Stimulated activated CD4-positive, alpha-beta T cell treated with anti-CD3 and anti-CD28 coated beads, Interleukin-1b, Interleukin-23, amount 100 ng/mL, for 1 hour (primary cell): Measurements from ENCODE around the gene LRRC42.
"Not testable (repeated sequence)": the region's sequence is repeated elsewhere in the genome, so short reads cannot be mapped to it uniquely, and the experiment has no call there.

Experiments used
- DNase-seq, 2 donors: peaks; one replicate each; pipeline ENCODE4 v3.0.0-alpha.2; 2020; ENCODE audit warnings: low read depth in 2 of 2

Gene LRRC42

DNA sequence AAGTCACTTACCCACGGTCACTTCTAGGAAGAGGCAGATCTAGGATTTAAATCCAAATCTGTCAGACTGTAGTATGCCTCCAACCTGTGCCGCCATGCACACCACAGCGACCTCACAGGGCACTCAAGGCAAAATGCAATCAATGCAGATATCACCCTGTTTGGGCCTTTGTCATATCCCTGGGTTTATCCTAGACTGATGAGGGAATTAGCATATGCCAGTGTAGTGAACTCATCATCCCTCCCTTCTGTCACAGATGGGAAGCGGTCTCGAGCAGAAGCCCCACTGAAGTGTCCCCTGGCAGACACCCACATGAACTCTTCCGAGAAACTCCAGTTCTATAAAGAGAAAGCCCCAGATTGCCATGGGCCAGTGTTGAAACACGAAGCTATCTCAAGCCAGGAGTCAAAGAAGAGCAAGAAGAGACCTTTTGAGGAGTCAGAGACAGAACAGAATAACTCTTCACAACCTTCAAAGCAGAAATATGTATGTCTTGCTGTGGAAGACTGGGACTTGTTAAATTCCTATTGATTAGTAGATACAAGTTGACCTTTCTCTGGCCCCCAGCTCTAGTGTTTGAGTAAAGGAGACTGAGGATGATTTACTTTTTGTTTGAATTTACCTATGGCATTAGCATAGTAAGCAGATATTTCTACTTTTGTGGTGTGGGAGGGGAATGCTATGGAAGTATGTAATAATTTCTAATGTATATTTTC is 21.4 kb downstream of the LRRC42 start:
- no peak for DNase-seq

DNA sequence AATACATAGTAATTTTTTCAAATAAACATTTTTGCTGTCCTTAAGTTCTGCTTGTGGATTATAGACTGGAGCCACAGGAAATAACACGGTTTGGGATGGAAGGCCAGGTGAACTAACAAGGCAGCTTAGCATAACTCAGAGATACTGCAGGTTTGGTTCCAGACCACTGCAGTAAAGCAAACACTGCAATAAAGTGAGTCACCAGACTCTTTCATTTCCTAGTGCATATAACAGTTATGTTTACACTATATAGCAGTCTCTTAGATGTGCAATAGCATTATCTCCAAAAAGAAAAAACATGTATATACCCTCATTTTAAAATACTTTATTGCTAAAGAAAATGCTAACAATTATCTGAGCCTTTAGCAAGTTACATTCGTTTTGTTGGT is 22.0 kb downstream of the LRRC42 start:
- DNase-seq = no peak

DNA sequence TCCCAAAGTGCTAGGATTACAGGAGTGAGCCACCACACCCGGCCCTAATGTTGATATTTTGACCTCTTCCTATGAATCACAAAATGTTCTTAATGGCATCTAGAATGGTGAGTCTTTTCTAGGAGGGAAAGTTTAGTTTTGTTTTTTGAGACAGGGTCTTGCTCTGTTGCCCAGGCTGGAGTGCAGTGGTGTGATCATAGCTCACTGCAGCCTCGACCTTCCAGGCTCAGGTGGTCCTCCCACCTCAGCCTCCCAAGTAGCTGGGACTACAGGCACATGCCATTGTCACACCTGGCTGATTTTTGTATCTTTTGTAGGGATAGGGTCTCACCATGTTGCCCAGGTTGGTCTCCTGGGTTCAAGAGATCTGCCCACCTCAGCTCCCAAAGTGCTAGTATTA is 23.2 kb downstream of the LRRC42 start:
- DNase-seq = not testable (repeated sequence)

DNA sequence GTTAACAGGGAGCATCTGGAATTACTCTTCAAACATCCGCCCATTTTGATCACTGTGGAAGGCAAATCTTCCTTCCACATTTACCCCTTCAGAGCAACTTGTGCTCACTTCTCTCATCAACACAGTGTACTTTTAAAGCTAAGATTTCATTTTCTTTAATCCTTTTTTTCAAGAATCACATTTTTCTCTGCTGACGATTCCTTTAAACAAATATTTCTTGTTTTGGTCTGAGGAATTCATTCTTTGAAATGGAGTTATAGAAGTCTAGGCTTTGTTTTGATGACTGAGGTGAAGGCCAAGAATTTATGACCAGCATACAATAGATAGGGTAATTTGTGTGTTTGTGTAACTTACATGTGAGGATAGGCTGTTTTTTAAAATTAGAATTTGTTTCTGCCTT is 25.6 kb downstream of the LRRC42 start:
- no peak for DNase-seq

DNA sequence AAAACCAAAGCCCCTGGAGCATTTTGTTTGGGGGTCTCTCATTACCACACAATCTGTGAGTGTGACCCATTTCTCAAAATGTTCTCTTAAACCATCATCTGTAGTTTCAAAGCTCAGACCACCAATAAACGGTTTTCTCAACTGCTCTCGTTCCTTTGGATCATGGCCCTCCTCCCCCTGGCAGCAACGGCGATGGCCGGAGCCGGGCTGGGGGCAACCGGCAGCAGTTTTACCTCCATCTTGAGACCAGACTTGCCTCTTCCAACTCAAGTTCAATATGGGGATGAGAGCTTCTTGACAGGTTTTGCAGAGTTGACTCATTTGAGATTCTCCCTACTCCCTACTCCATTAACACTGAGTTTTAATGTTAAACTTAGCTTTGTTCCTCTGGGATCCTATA is 29.7 kb downstream of the LRRC42 start:
- no peak for DNase-seq

DNA sequence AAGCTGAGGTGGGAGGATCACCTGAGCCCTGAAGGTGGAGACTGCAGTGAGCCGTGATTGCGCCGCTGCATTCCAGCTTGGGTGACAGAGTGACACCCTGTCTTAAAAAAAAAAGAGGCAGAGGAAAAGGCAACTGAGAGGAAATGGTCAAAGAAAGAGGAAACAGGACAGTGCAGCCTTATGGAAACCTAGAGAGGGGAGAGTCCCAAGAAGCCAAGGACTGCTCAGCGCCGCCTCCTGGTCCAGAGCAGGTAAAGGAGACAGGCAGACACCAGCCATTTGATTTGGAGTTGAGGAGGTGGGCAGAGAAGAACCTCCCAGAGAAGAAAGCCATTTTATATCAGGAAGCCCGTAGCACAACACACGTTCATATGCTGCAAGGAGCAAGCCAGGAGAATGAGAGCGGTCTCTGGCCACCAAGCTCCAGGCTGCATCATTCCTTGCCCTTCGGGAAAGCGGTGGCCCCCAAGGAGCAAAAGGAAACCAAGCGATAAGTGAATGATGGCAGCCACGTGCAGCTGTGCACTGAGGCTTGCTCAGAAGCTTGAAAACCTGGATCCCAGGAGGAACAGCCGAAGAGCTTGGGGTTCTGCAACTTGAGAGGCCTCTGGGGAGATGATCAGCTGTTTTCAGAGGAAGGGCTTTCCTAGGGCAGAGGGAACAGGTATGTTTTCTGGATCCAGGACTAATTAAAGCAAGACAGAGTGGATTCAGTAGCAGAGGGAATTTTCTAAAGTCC is 33.7 kb downstream of the LRRC42 start:
- no peak for DNase-seq

DNA sequence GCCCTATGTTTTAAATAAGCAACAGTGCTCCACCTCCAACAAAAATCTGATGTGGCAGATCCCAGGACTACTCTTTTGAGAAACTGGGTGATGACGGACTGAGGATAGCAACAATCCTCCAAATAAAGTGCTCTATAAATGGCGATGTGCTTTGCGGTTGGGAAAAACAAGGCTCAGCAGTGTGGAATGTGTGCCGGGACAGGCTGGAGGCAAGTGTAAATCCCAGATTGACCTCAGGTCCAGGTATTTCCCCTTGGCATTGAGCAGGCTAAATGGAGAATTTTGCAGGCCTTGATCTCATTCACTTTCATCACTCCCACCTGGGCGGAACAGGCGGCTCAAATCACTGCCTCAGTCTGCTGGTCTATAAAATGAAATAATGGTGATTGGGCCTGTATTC is 35.1 kb downstream of the LRRC42 start:
- DNase-seq = no peak

DNA sequence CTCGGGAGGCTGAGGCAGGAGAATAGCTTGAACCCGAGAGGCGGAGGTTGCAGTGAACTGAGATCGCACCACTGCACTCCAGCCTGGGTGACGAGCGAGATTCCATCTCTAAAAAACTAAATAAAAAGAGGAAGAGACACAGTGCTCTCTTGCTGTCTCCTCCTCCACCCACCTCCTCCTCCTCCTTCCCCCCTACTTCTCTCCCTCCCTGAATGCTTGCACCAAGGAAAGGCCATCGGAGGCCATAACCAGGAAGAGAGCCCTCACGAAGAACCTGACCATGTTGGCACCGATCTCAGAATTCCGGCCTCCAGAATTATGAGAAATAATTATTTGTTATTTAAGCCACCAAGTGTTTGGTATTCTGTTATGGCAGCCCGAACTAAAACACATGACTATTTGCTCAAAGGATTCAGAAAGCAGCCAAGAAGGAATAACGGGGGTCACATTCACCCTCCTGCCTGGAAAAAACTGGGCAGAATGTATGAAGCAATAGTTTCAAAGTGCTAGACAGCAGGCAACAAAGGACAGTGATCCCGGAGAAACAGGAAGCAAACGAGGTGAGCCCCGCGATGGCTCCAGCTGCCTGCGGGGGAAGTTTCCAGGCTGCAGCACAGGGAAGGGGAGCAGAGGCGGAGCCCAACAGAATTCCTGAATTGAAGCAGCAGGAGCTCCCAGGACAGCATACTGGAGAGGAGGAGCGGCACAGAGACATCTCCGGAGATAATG is 36.0 kb downstream of the LRRC42 start:
- DNase-seq = no peak

DNA sequence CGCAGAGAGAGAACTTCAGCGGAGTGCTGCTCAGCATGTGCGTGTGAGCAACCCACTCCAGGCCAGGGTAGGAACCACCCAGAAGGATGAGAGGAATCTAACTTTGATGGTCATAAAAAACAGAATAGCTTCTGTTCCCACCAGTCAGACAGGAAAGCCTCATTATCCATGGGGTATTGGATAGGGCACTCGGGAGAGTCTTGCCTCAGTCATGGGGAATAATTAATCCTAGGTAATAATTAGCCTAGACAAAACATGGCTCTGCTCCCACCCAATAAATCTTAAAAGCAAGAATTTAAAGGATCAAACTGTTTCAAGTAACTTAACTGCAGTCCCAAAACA is 36.6 kb downstream of the LRRC42 start:
- no peak for DNase-seq

DNA sequence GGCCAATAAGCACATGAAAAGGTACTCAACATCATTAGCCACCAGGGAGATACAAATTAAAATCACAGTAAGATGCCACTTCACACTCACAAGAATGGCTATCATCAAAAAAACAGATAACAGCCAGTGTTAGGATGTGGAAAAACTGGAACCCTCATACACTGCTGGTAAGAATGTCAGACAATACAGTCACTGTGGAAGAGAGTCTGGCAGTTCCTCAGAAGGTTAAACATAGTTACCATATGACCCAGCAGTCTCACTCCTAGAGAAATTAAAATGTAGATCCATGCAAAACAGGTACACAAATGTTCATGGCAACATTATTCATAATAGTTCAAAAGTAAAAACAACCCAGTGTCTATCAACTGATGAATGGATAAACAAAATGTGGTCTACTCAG is 38.6 kb downstream of the LRRC42 start:
- no peak for DNase-seq

DNA sequence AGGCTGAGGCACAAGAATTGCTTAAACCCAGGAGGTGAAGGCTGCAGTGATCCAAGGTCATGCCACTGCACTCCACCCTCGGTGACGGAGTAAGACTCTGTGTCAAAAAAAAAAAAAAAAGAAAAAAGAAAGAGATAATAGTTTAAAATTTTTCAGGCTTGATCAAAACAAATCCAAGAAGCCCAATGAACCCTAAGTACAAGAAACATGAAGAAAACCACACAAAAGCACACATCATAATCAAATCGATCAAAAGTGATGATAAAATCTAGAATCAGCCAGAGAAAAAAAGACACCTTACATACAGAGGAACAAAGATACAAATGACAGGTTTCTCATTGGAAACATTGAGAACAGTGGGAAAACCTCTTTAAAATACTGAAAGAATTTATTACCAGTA is 40.3 kb downstream of the LRRC42 start:
- no peak for DNase-seq

DNA sequence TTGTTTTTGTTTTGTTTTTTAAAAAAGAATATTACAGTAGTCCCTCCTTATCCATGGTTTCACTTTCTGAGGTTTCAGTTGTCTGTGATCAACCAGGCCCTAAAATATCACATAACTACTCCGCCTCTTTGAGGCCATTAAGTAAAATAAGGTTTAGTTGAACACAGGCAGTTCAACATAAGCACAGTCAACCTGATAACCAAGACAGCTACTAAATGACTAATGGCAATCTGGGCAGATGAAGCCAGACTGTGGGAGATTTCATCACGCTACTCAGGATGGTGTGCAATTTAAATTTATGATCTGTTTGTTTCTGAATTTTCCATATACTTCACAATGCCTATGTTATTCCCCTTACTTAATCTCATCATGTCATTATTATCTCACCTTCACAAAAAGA is 41.7 kb downstream of the LRRC42 start:
- no peak for DNase-seq

DNA sequence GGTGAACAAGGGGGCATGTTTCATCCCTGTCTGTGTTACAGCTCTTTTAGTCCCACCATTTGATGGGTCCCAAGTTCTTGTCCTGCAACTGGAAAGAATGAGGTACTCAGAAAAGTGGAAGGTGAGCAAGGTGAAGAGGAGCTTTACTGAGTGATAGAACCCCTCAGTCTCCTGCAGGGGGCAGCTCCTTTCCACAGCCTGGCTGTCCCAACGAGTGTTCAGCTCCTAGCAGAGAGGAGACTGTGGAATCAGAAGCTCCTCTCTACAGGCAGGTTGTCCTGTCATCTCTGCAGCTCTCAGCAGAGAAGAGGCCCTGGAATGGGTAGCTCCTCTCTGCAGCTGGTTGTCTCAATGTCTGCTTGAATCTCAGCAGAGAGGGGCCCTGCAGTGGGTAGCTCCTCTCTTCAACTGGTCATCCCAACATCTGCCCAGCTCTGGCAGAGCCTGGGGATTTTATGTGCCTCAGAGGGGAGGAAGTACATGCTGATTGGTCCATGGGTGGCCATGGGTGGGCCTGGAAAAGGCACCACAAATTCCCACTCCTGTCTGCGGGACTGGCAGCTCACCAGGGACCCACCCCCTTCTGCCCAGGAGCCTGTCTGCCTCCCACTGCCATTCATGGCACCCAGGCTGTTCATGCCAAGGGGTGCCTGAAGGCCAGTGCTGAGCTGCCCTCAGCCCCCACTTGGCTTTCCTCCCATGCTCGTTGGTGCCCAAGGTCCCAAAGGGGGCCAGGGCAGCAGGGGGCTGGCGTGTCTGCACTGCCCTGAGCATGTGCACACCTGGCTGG is 46.1 kb downstream of the LRRC42 start:
- no peak for DNase-seq

DNA sequence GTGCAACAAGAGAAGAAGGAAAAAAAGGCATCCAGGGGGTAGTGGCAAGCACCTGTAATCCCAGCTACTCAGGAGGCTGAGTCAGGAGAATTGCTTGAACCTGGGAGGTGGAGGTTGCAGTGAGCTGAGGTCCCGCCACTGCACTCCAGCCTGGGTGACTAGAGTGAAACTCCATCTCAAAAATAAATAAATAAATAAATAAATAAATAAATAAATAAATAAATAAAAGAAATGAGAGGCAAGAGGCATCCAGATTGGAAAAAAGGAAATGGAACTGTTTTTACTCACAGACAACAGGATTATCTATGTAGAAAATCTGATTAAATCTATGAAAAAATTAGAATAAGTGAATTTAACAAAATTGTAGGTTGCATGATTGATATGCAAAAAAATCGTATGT is 48.4 kb downstream of the LRRC42 start:
- not testable (repeated sequence) for DNase-seq

DNA sequence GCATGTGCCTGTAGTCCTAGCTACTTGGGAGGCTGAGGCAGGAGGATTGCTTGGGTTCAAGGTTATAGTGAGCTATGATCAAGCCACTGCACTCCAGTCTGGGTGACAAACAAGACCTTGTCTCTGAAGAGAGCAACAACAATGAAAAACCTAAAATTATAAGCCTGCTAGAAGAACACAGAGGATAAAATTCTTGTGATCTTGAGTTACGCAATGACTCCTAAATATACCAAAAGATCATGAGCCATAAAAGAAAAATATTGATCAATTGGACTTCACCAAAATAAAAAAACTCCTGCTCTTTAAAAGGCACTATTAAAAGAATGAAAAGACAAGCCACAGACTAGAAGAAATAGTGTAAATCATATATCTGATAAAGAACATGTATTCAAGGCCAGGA is 49.5 kb downstream of the LRRC42 start:
- no peak for DNase-seq

DNA sequence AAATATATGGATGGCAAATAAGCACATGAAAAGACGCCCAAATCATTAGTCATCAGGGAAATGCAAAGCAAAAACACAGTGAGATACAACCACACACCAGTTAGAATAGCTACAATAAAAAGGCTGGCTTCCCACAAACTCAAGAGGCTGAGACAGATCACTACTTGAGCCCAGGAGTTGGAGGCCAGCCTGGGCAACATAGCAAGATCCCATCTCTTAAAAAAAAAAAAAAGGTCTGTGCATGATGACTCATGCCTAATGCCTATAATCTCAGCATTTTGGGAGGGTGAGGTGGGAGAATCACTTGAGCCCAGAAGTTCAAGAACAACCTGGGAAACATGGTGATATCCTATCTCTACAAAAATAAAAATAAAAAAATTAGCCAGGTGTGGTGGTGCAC is 52.1 kb downstream of the LRRC42 start:
- no peak for DNase-seq

DNA sequence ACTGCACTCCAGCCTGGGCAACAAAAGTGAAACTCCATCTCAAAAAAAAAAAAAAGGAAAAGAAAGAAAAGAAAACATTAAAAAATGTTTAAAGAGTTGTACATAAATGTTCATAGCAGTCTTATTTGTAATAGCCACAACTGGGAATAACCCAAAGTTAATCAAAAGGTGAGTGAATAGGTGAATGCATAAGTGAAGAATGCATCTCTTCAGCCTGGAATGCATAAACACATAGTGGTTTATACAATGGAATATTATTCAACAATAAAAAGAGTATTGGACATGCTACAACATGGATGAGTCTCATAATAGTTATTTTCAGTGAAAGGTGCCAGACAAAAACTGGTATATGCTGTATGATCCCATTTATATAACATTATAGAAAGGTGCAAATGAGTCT is 53.8 kb downstream of the LRRC42 start:
- DNase-seq = no peak

DNA sequence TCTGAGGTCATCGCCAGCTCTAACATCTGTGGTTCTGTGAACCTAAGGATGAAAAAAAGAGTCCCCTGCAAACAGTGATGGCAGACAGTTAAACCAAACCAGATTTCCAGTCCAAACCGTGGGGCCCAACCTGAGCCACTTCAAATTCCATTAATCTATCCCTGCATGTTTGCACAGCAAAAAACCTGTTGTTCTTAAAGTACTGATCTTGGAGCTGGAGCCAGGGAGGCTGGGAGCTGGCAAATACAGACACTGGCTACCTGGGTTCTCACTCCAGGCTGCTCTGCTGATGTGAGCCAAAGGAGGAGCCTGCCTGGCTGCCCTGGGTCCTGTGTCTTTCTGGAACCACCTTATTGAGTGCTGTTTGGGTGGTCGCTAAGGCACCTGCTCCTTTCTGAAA is 55.4 kb downstream of the LRRC42 start:
- no peak for DNase-seq

DNA sequence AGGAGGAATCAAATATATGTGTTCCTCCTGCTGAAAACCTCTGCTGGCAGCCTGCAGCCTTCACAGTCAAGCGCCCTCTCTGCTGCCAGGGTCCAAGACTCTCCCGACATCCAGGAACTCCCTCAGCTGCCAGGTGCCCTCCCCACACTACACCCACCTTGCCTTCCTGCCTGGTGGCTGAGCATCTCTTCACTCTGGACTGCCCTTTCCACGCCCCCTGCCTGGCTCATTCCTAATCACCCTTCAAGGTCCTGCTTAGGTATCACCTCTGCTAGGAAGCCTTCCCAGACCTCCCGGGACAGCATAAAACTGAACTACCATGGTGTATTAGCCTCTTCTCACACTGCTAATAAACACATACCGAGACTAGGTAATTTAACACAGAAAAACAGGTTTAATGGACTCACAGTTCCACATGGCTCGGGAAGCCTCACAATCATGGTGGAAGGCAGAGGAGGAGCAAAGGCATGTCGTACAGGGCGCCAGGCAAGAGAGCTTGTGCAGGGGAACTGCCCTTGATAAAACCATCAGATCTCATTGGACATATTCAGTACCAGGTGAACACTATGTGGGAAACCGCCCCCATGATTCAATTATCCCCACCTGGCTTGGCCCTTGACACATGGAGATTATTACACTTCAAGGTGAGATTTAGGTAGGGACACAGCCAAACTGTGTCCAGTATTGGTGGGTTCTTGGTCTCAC is 56.5 kb downstream of the LRRC42 start:
- no peak for DNase-seq

DNA sequence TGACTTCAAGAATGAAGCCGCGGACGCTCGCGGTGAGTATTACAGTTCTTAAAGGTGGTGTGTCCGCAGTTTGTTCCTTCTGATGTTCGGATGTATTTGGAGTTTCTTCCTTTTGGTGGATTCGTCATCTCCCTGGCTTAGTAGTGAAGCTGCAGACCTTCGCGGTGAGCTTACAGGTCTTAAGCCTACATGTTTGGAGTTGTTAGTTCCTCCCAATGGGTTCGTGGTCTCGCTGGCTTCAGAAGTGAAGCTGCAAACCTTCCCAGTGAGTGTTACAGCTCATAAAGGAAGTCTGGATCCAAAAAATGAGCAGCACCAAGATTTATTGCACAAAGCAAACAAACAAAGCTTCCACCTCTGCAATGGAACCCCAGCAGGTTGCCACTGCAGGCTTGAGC is 57.1 kb downstream of the LRRC42 start:
- DNase-seq = no peak

DNA sequence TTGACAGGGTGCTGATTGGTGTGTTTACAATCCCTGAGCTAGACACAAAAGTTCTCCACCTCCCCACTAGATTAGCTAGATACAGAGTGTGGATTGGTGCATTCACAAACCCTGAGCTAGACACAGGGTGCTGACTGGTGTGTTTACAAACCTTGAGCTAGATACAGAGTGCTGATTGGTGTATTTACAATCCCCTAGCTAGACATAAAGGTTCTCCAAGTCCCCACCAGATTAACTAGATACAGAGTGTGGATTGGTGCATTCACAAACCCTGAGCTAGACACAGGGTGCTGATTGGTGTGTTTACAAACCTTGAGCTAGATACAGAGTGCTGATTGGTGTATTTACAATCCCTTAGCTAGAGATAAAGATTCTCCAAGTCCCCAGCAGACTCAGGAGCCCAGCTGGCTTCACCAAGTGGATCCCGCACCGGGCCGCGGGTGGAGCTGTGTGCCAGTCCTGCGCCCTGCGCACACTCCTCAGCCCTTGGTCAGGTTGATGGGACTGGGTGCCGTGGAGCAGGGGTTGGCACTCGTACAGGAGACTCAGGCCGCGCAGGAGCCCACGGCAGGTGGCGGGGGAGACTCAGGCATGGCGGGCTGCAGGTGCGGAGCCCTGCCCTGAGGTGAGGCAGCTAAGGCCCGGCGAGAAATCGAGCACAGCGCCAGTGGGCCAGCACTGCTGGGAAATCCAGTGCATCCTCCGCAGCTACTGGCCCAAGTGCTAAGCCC is 57.8 kb downstream of the LRRC42 start:
- DNase-seq = not testable (repeated sequence)
